GM18507 (cell line): Measurements from ENCODE around the gene BCL11B.
"Not testable (repeated sequence)": the region's sequence is repeated elsewhere in the genome, so short reads cannot be mapped to it uniquely, and the experiment has no call there.

ENCODE experiments used
- DNase-seq: peaks from one replicate; pipeline ENCODE4 v3.0.0; 2011; ENCODE audit warnings: low read depth; ENCODE audit not compliant: insufficient read length; ENCODE audit errors: extremely low spot score
- FAIRE-seq: peaks from 2 replicates; lab custom pipeline; 2011; peaks lifted over from hg19 to GRCh38; lab: Jason Lieb, UNC

BCL11B gene

GRCh38 chr14:99190696-99191394 is 81.2 kb downstream of the BCL11B start:
- FAIRE-seq = no peak
- DNase-seq = no peak

- FAIRE-seq (no peak), DNase-seq (no peak)
Observed at GRCh38 chr14:99189201-99189801, 82.7 kb downstream of the BCL11B start.

GRCh38 chr14:99188731-99189191 is 83.2 kb downstream of the BCL11B start:
- FAIRE-seq = no peak
- no peak for DNase-seq

GRCh38 chr14:99187858-99188257 is 84.1 kb downstream of the BCL11B start:
- DNase-seq (no peak), FAIRE-seq (no peak)

GRCh38 chr14:99186956-99187690 is 84.9 kb downstream of the BCL11B start:
- DNase-seq (no peak), FAIRE-seq (no peak)

- not testable (repeated sequence) for FAIRE-seq, DNase-seq
Observed at GRCh38 chr14:99186336-99186735, 85.7 kb downstream of the BCL11B start.

- no peak for DNase-seq
- FAIRE-seq = no peak
Observed at GRCh38 chr14:99185436-99186068, 86.4 kb downstream of the BCL11B start.

- no peak for DNase-seq
- no peak for FAIRE-seq
Observed at GRCh38 chr14:99183716-99184115, 88.3 kb downstream of the BCL11B start.

- DNase-seq = no peak
- FAIRE-seq = no peak
Observed at GRCh38 chr14:99183311-99183710, 88.7 kb downstream of the BCL11B start.

- DNase-seq (no peak), FAIRE-seq (no peak)
Observed at GRCh38 chr14:99182548-99183250, 89.3 kb downstream of the BCL11B start.

- FAIRE-seq = no peak
- no peak for DNase-seq
Observed at GRCh38 chr14:99181804-99182520, 90.0 kb downstream of the BCL11B start.

- no peak for DNase-seq
- FAIRE-seq = no peak
Observed at GRCh38 chr14:99181241-99181640, 90.8 kb downstream of the BCL11B start.

- DNase-seq = no peak
- FAIRE-seq = no peak
Observed at GRCh38 chr14:99179946-99180345, 92.1 kb downstream of the BCL11B start.

- DNase-seq (no peak), FAIRE-seq (no peak)
Observed at GRCh38 chr14:99179506-99179905, 92.5 kb downstream of the BCL11B start.

- no peak for FAIRE-seq
- no peak for DNase-seq
Observed at GRCh38 chr14:99177886-99178835, 93.8 kb downstream of the BCL11B start.

- DNase-seq (no peak), FAIRE-seq (no peak)
Observed at GRCh38 chr14:99177046-99177655, 94.8 kb downstream of the BCL11B start.

- FAIRE-seq = no peak
- no peak for DNase-seq
Observed at GRCh38 chr14:99176156-99176945, 95.6 kb downstream of the BCL11B start.
